ENCODE data around the gene NPEPPS. TPM values are rescaled to one million over a fixed set of nuclear protein-coding genes. Genes with fewer than 3 reads are reported as not detected.

Gene NPEPPS
- total RNA-seq, 1 experiment from 2014 or later: 117 TPM

DNA sequence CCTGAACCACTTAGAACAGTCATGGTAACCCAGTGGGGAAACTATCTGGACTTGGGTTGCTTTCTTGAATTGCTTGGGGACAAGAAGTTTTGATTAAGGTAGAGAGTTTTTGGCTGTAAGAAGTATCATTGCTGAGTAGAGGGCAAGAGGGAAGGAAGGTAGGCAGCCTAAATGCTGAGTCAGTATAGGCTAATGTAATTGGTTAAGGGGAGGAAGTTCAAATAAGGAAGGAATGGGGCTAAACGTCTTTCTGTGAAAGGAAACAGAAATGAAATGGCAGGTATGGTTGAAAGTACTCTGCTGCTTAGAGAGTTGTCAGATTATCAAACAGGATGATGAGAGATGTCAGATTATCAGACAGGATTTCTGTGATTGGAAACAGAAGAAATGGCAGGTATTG, 139.2 kb downstream of the NPEPPS start:
- Histone ChIP-seq H3K4me2 (ENCODE audit: insufficient read depth, insufficient read length, low read length) (no peak overlapping the region), H3K9me3 (ENCODE audit: control insufficient read depth, low read depth, low read length) (no peaks in the 10 kb centered on the region), H3K9ac (ENCODE audit: extremely low read depth, insufficient read length, low read length) (no peak overlapping the region), H3K79me1 (ENCODE audit: insufficient read depth, low read depth, low read length, poor library complexity, severe bottlenecking) (peaks cover 2% of the 10 kb centered on the region), H3K27me3 (ENCODE audit: insufficient read depth, low read length) (no peaks in the 10 kb centered on the region), H2AK5ac (ENCODE audit: insufficient read length, low read length) (no peak overlapping the region), H2AFZ (ENCODE audit: low read length) (no peak overlapping the region), H3K23ac (ENCODE audit: insufficient read length, low read depth, low read length) (no peak overlapping the region), H3K56ac (ENCODE audit: insufficient read length, low read depth, low read length) (no peak overlapping the region), H3K18ac (ENCODE audit: insufficient read length, low read depth, low read length) (no peak overlapping the region), H3T11ph (ENCODE audit: low read length) (no peak overlapping the region), H4K5ac (ENCODE audit: insufficient read length, low read depth, low read length) (no peak overlapping the region), H4K20me1 (ENCODE audit: control insufficient read depth, insufficient read depth, insufficient read length) (no peaks in the 10 kb centered on the region), H3K27ac (ENCODE audit: insufficient read length, low read depth, low read length) (no peak overlapping the region), H3K14ac (ENCODE audit: insufficient read depth, low read length) (no peak overlapping the region), H2BK12ac (ENCODE audit: insufficient read length, low read depth, low read length) (no peak overlapping the region), H3K79me2 (ENCODE audit: insufficient read depth, low read length) (no peaks in the 10 kb centered on the region), H3K4ac (ENCODE audit: low read depth, low read length) (no peak overlapping the region), H3K4me1 (ENCODE audit: insufficient read depth, low read length) (peaks cover 2% of the 10 kb centered on the region), H2BK15ac (ENCODE audit: low read depth, low read length) (no peak overlapping the region), H4K8ac (replicated peaks; ENCODE audit: insufficient read length, low read depth, low read length) (no peak overlapping the region), H2BK120ac (ENCODE audit: low read depth, low read length, poor library complexity, severe bottlenecking) (no peak overlapping the region), H2BK5ac (ENCODE audit: insufficient read length, low read length) (no peak overlapping the region), H2BK20ac (ENCODE audit: low read depth, low read length, poor library complexity, severe bottlenecking) (no peak overlapping the region), H4K91ac (ENCODE audit: insufficient read length, low read depth, low read length) (no peak overlapping the region), H3K23me2 (ENCODE audit: insufficient read length, low read depth, low read length, poor library complexity, severe bottlenecking) (no peaks in the 10 kb centered on the region)
- no peak overlapping the region for H3K4me3 Mint-ChIP-seq
- H3K4me1 Mint-ChIP-seq: peaks cover 3% of the 10 kb centered on the region in 2 experiments; a peak in 3 of 4 replicates
- no peak for TF ChIP-seq CTCF (conservative IDR thresholded peaks at IDR 0.05)
- no peaks in the 10 kb centered on the region for H3K9me3 Mint-ChIP-seq
- no peak for DNase-seq
- H3K27ac Mint-ChIP-seq: peak overlapping the region in 2 of 3 experiments; percentile 10 to 83; a peak in 5 of 7 replicates
- H3K36me3 Mint-ChIP-seq (ENCODE audit: insufficient read depth in 1 of 3, low read depth in 3 of 3): peaks cover 74 to 99% (median 96%) of the 10 kb centered on the region in 3 experiments
- no peaks in the 10 kb centered on the region for H3K27me3 Mint-ChIP-seq (ENCODE audit: low read depth)
- no CpG with 5 or more reads among the region's 1 CpG for WGBS (ENCODE audit: extremely low coverage, insufficient read length, low lambda C conversion rate)

Other genes starting within 250 kb of the NPEPPS start
- gene EFCAB13, start 207.2 kb upstream of the NPEPPS start, total RNA-seq (2021): 1.6 and 3.1 TPM in 2 replicates
- gene KPNB1, start 118.8 kb downstream of the NPEPPS start, total RNA-seq (2021): 742 and 764 TPM in 2 replicates
- gene TBKBP1, start 163.1 kb downstream of the NPEPPS start, total RNA-seq (2021): 33.2 and 33.6 TPM in 2 replicates
- gene TBX21, start 202.1 kb downstream of the NPEPPS start, total RNA-seq (2021): not detected in 2 replicates